K562 (cell line): ENCODE results near the gene TAS2R16. TPM values are rescaled to one million over a fixed set of nuclear protein-coding genes. Genes with fewer than 3 reads are reported as not detected.

Source experiments
- ATAC-seq: fragments of 200-7000 bp; cut with Tn5 transposase; 3 replicates; pipeline ENCODE4 v1.9.1; 2020; ENCODE audit warnings: moderate library complexity
- BruUV-seq: library from RNA; stranded (reverse); fragments of 400-500 nt; replicated peaks from 2 replicates; lab custom pipeline; 2021; lab: Mats Ljungman, UMichigan
- CTCF ChIA-PET: fragments of 300-600 bp; formaldehyde crosslinking; extraction: SDS; loops from one replicate; lab custom pipeline; 2021; ENCODE audit warnings: low intra/inter-chr PET ratio; lab: Yijun Ruan, JAX
- POLR2A ChIA-PET: fragments of 300-600, 350-650 bp; sonication (Branson Sonifier 250); formaldehyde crosslinking; extraction: SDS; loops from one replicate; lab custom pipeline; 2021; ENCODE audit warnings: antibody characterized with exemption, inconsistent platforms; lab: Yijun Ruan, JAX
- DNase-seq, 4 experiments: peaks; one replicate each; pipeline versions ENCODE4 v3.0.0 to v3.0.0-alpha.2; 2011 to 2018; ENCODE audit warnings: low spot score in 3 of 4, mixed read lengths in 3 of 4; ENCODE audit errors: extremely low read depth in 1 of 4
- FAIRE-seq: peaks from 2 replicates; lab custom pipeline; 2011; peaks lifted over from hg19 to GRCh38; lab: Jason Lieb, UNC
- H2AFZ ChIP-seq: 2 replicates; pipeline ENCODE4 v1.6.0; 2011; ENCODE audit warnings: low read depth, low read length, control low read depth, inconsistent platforms
- H3K27ac ChIP-seq: fragments of 200-600 bp; 3 replicates; pipeline ENCODE4 v1.8.0; 2011; ENCODE audit warnings: low read depth, mild to moderate bottlenecking, control low read depth, inconsistent platforms, low read length, moderate library complexity, mixed read lengths; ENCODE audit errors: extremely low read depth
- H3K27me3 ChIP-seq, 2 experiments: fragments of 300-600 bp in 1 of 2; 2 replicates in 1 of 2; 3 replicates in 1 of 2; pipeline versions ENCODE4 v1.6.0 to v1.8.0; 2011; ENCODE audit warnings: inconsistent platforms in 2 of 2, low read length in 2 of 2, mild to moderate bottlenecking in 1 of 2, mixed read lengths in 1 of 2, moderate library complexity in 1 of 2; ENCODE audit not compliant: control insufficient read depth in 2 of 2, insufficient read depth in 2 of 2
- H3K36me3 ChIP-seq: fragments of 300-600 bp; 3 replicates; pipeline ENCODE4 v1.8.0; 2011; ENCODE audit warnings: mild to moderate bottlenecking, low read length, inconsistent platforms; ENCODE audit not compliant: control insufficient read depth, insufficient read depth
- H3K4me1 ChIP-seq, 2 experiments: fragments of 200-600 bp in 1 of 2; replicated peaks in 1 of 2; 2 replicates in 1 of 2; 3 replicates in 1 of 2; pipeline versions ENCODE4 v1.5.1 to v1.8.0; 2011; ENCODE audit warnings: inconsistent platforms in 2 of 2, low read length in 2 of 2, mild to moderate bottlenecking in 1 of 2, mixed read lengths in 1 of 2, moderate library complexity in 1 of 2; ENCODE audit not compliant: control insufficient read depth in 2 of 2, insufficient read depth in 2 of 2
- H3K4me2 ChIP-seq: 2 replicates; pipeline ENCODE4 v1.6.1; 2011; ENCODE audit warnings: low read length, control low read depth, inconsistent platforms, mixed read lengths; ENCODE audit not compliant: insufficient read depth
- H3K4me3 ChIP-seq: fragments of 200-600 bp; sonication (generic), shearing (Covaris generic); 2 replicates; pipeline ENCODE4 v1.5.1; 2016; ENCODE audit warnings: control low read depth, inconsistent platforms
- H3K79me2 ChIP-seq: fragments of 200-600 bp; 3 replicates; pipeline ENCODE4 v1.8.0; 2011; ENCODE audit warnings: low read length, inconsistent platforms; ENCODE audit not compliant: control insufficient read depth, insufficient read depth
- H3K9ac ChIP-seq, 2 experiments: 2 replicates each; pipeline versions ENCODE4 v1.6.0 to v1.6.1; 2011; ENCODE audit warnings: low read depth in 2 of 2, low read length in 2 of 2, control low read depth in 1 of 2, inconsistent platforms in 1 of 2, mild to moderate bottlenecking in 1 of 2, mixed read lengths in 1 of 2; ENCODE audit not compliant: insufficient read depth in 1 of 2
- H3K9me1 ChIP-seq: one replicate; pipeline ENCODE4 v1.6.0; 2011; ENCODE audit warnings: inconsistent platforms, mild to moderate bottlenecking, low read length, moderate library complexity; ENCODE audit not compliant: control insufficient read depth, insufficient read depth
- H3K9me3 ChIP-seq: replicated peaks from 2 replicates; pipeline ENCODE4 v1.5.1; 2011; ENCODE audit warnings: low read depth, low read length, inconsistent platforms; ENCODE audit not compliant: control insufficient read depth, insufficient read depth
- H4K20me1 ChIP-seq: replicated peaks from 2 replicates; pipeline ENCODE4 v1.6.1; 2011; ENCODE audit warnings: low read length, inconsistent platforms, mixed read lengths; ENCODE audit not compliant: control insufficient read depth, insufficient read depth
- C11orf30 ChIP-seq: fragments of 450-650 bp; IDR thresholded peaks from 2 replicates; pipeline ENCODE4 v1.6.1; 2016; ENCODE audit warnings: low read depth, mild to moderate bottlenecking
- FOXP1 ChIP-seq: sonication (generic); formaldehyde crosslinking; IDR thresholded peaks from 2 replicates; pipeline ENCODE4 v1.8.0; 2022; ENCODE audit warnings: mild to moderate bottlenecking, missing genetic modification reagents
- HDGF ChIP-seq: fragments of 450-650 bp; IDR thresholded peaks from 2 replicates; pipeline ENCODE4 v1.6.1; 2016
- SMAD1 ChIP-seq: fragments of 150-350 bp; IDR thresholded peaks from 2 replicates; pipeline ENCODE4 v1.6.1; 2014; ENCODE audit warnings: low read length, low read depth; ENCODE audit not compliant: partially characterized antibody
- SRSF7 ChIP-seq: fragments of 200-400 bp; formaldehyde crosslinking; optimal IDR thresholded peaks from 2 replicates; pipeline ENCODE3; 2017; ENCODE audit warnings: mild to moderate bottlenecking, low read depth, low read length
- TFAP4 ChIP-seq: sonication (generic); formaldehyde crosslinking; IDR thresholded peaks from 2 replicates; pipeline ENCODE4 v1.8.0; 2022; ENCODE audit warnings: missing genetic modification reagents, mild to moderate bottlenecking, moderate library complexity, borderline replicate concordance
- ZC3H8 ChIP-seq: fragments of 450-650 bp; IDR thresholded peaks from 2 replicates; pipeline ENCODE4 v1.6.1; 2017
- ZNF133 ChIP-seq: fragments of 250-450 bp; sonication (Bioruptor Pico); IDR thresholded peaks from 2 replicates; pipeline ENCODE4 v1.4.0; 2020; ENCODE audit warnings: mild to moderate bottlenecking
- ZNF609 ChIP-seq: sonication (generic); formaldehyde crosslinking; IDR thresholded peaks from 2 replicates; pipeline ENCODE4 v1.8.1; 2023; ENCODE audit warnings: missing genetic modification reagents, mild to moderate bottlenecking, borderline replicate concordance
- in situ Hi-C: fragments of 300-500 bp; cut with MboI; formaldehyde crosslinking; loops from 4 replicates; pipeline ENCODE4 v1.15.0; 2018; ENCODE audit warnings: inconsistent platforms, mixed read lengths
- intact Hi-C: fragments of 100-400 bp; cut with micrococcal nuclease; formaldehyde crosslinking; loops from 2 replicates; pipeline ENCODE4 v1.14.2; 2022
- polyA plus RNA-seq, 8 experiments: library from polyadenylated mRNA; depleted of rRNA in 4 of 8; stranded (reverse) in 5 of 8; unstranded in 3 of 8; fragments of >200 nt; fragmentation: Nextera tagmentation in 2 of 8; fragmentation: Illumina TruSeq in 1 of 8; extraction: Ambion mirVana in 2 of 8; extraction: Trizol in 1 of 8; gene quantifications; 2 replicates each; pipeline versions ENCODE4 v1.2.1 to v1.2.3, GENCODE V29; 2011 to 2014; ENCODE audit warnings: inconsistent platforms in 1 of 8, missing spikeins in 1 of 8
- total RNA-seq, 7 experiments: library from RNA; depleted of rRNA in 6 of 7; stranded (reverse); fragments of >200 nt in 6 of 7; fragmentation: Illumina TruSeq in 2 of 7; extraction: Trizol in 2 of 7; gene quantifications; 2 replicates each; pipeline versions ENCODE4 v1.2.1 to v1.2.3, GENCODE V29; 2011 to 2021; ENCODE audit warnings: low replicate concordance in 1 of 7
- TF ChIP-seq, protein P1 (sequence below): fragments of 450-650 bp; IDR thresholded peaks from 2 replicates; pipeline ENCODE4 v1.7.0; 2016; ENCODE audit warnings: borderline replicate concordance
- TF ChIP-seq, protein P2 (sequence below): fragments of 450-650 bp; formaldehyde crosslinking; conservative IDR thresholded peaks from 2 replicates; pipeline ENCODE4 v1.4.0; 2022; ENCODE audit warnings: mild to moderate bottlenecking, missing genetic modification characterization
- TF ChIP-seq, protein P3 (sequence below): fragments of 450-650 bp; IDR thresholded peaks from 2 replicates; pipeline ENCODE4 v1.6.1; 2016; ENCODE audit warnings: borderline replicate concordance

Gene TAS2R16
- total and polyA plus RNA-seq, 9 of the 15 experiments (the other 6 are each of a cell fraction or from before 2014, with no cell fraction given) = not detected

DNA sequence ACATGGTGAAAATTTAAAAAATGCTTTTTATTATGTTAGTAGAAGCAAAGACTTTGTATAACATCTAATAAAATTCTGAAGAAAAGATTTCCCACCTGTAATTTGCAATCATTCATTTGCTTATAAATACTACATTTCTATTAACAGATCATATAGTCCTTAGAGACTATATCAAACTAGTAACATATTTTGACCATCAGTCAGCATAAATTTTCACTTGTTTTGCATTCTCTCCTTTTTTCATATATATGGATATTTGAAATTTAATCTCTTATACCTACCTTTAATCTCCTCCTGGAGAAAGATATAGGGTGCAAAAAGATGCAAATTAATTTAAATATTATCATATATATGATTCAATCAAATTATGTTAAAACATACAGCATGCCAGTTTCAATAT is 16.9 kb upstream of the TAS2R16 start:
- no peak for ATAC-seq
- Histone ChIP-seq H2AFZ (no peak overlapping the region), H3K27ac (no peak overlapping the region), H3K79me2 (no peaks in the 10 kb centered on the region), H3K4me2 (no peak overlapping the region), H3K9me3 (0 out of 2 replicates have a peak, but pooled peaks cover 2% of the 10 kb centered on the region), H3K4me1 (no peaks in the 10 kb centered on the region), H3K27me3 (no peaks in the 10 kb centered on the region), H3K36me3 (no peaks in the 10 kb centered on the region), H3K9me1 (no peaks in the 10 kb centered on the region), H3K9ac (no peak overlapping the region), H3K4me3 (no peak overlapping the region), H4K20me1 (no peaks in the 10 kb centered on the region)
- intact Hi-C loops = no loop called here
- FAIRE-seq = no peak
- CTCF ChIA-PET = no interaction called here
- DNase-seq = no peak
- in situ Hi-C loops = no loop called here
- no TSS peak for BruUV-seq
- POLR2A ChIA-PET = no interaction called here
- TF ChIP-seq TFAP4 (CRISPR knock-in tag) (no peak), ZNF609 (CRISPR knock-in tag) (no peak), HDGF (no peak), ZNF133 (no peak), SRSF7 (no peak), FOXP1 (no peak), SMAD1 (no peak), C11orf30 (peak; percentile 18; the same call in 1 of the 2 replicates), ZC3H8 (no peak)
- TF ChIP-seq, protein P1, sequence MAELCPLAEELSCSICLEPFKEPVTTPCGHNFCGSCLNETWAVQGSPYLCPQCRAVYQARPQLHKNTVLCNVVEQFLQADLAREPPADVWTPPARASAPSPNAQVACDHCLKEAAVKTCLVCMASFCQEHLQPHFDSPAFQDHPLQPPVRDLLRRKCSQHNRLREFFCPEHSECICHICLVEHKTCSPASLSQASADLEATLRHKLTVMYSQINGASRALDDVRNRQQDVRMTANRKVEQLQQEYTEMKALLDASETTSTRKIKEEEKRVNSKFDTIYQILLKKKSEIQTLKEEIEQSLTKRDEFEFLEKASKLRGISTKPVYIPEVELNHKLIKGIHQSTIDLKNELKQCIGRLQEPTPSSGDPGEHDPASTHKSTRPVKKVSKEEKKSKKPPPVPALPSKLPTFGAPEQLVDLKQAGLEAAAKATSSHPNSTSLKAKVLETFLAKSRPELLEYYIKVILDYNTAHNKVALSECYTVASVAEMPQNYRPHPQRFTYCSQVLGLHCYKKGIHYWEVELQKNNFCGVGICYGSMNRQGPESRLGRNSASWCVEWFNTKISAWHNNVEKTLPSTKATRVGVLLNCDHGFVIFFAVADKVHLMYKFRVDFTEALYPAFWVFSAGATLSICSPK = no peak
- TF ChIP-seq, protein P2, sequence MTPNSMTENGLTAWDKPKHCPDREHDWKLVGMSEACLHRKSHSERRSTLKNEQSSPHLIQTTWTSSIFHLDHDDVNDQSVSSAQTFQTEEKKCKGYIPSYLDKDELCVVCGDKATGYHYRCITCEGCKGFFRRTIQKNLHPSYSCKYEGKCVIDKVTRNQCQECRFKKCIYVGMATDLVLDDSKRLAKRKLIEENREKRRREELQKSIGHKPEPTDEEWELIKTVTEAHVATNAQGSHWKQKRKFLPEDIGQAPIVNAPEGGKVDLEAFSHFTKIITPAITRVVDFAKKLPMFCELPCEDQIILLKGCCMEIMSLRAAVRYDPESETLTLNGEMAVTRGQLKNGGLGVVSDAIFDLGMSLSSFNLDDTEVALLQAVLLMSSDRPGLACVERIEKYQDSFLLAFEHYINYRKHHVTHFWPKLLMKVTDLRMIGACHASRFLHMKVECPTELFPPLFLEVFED (CRISPR knock-in tag) = no peak
- TF ChIP-seq, protein P3, sequence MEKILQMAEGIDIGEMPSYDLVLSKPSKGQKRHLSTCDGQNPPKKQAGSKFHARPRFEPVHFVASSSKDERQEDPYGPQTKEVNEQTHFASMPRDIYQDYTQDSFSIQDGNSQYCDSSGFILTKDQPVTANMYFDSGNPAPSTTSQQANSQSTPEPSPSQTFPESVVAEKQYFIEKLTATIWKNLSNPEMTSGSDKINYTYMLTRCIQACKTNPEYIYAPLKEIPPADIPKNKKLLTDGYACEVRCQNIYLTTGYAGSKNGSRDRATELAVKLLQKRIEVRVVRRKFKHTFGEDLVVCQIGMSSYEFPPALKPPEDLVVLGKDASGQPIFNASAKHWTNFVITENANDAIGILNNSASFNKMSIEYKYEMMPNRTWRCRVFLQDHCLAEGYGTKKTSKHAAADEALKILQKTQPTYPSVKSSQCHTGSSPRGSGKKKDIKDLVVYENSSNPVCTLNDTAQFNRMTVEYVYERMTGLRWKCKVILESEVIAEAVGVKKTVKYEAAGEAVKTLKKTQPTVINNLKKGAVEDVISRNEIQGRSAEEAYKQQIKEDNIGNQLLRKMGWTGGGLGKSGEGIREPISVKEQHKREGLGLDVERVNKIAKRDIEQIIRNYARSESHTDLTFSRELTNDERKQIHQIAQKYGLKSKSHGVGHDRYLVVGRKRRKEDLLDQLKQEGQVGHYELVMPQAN = no peak
